Measurements from ENCODE around the gene NCAPH2.

- TF ChIP-seq CTCF (IDR thresholded peaks at IDR 0.05) (no peak), POLR2A (IDR thresholded peaks at IDR 0.05) (no peak)
Observed at GRCh38 chr22:50525858-50526107, 17.8 kb downstream of the NCAPH2 start.
